Nephron progenitor cell (in vitro differentiated cells): Measurements from ENCODE around the gene AGAP1.
A peak's percentile ranks its signal among the peaks of the same experiment; 100 is the strongest.

ENCODE experiments used
- DNase-seq: peaks from one replicate; pipeline ENCODE4 v3.0.0; 2021
- H3K27ac Mint-ChIP-seq: 2 replicates; pipeline ENCODE4 v1.8.0; 2021; ENCODE audit warnings: mild to moderate bottlenecking, moderate library complexity, mixed read lengths
- H3K27me3 Mint-ChIP-seq: 2 replicates; pipeline ENCODE4 v1.8.0; 2021; ENCODE audit warnings: mild to moderate bottlenecking, low read depth, mixed read lengths; ENCODE audit not compliant: poor library complexity
- H3K36me3 Mint-ChIP-seq: 2 replicates; pipeline ENCODE4 v1.8.0; 2021; ENCODE audit warnings: low read depth, mixed read lengths
- H3K4me1 Mint-ChIP-seq: 2 replicates; pipeline ENCODE4 v1.8.0; 2021; ENCODE audit warnings: mixed read lengths
- H3K4me3 Mint-ChIP-seq: 2 replicates; pipeline ENCODE4 v1.8.0; 2021; ENCODE audit warnings: mild to moderate bottlenecking, moderate library complexity, mixed read lengths
- H3K9me3 Mint-ChIP-seq: 2 replicates; pipeline ENCODE4 v1.8.0; 2021; ENCODE audit warnings: mild to moderate bottlenecking, moderate library complexity, mixed read lengths
- CTCF ChIP-seq: fragments of 200-600 bp; sonication (generic); IDR thresholded peaks from 2 replicates; pipeline ENCODE4 v1.5.0; 2021; ENCODE audit warnings: antibody characterized with exemption

Gene AGAP1

GRCh38 chr2:235502336-235502735 is 8.5 kb downstream of the AGAP1 start:
- peak overlapping the region; percentile 29 for H3K4me3 Mint-ChIP-seq
- no peak for TF ChIP-seq CTCF
- no peaks in the 10 kb centered on the region for H3K9me3 Mint-ChIP-seq
- H3K36me3 Mint-ChIP-seq = peaks cover 6% of the 10 kb centered on the region
- H3K27me3 Mint-ChIP-seq = peaks cover 5% of the 10 kb centered on the region
- peak overlapping the region; percentile 18 for H3K27ac Mint-ChIP-seq
- H3K4me1 Mint-ChIP-seq = peaks cover 92% of the 10 kb centered on the region
- no peak for DNase-seq

- Mint-ChIP-seq H3K4me3 (peak overlapping the region; percentile 4), H3K27me3 (peaks cover 8% of the 10 kb centered on the region), H3K36me3 (peaks cover 15% of the 10 kb centered on the region), H3K9me3 (no peaks in the 10 kb centered on the region), H3K4me1 (peaks cover 82% of the 10 kb centered on the region), H3K27ac (peak overlapping the region; percentile 50)
- no peak for DNase-seq
- TF ChIP-seq CTCF = no peak
Observed at GRCh38 chr2:235504441-235505180, 10.8 kb downstream of the AGAP1 start.

- H3K4me3 Mint-ChIP-seq = peak overlapping the region; percentile 4
- peaks cover 75% of the 10 kb centered on the region for H3K4me1 Mint-ChIP-seq
- H3K9me3 Mint-ChIP-seq = no peaks in the 10 kb centered on the region
- peaks cover 5% of the 10 kb centered on the region for H3K27me3 Mint-ChIP-seq
- H3K36me3 Mint-ChIP-seq = peaks cover 15% of the 10 kb centered on the region
- no peak for TF ChIP-seq CTCF
- peak overlapping the region; percentile 50 for H3K27ac Mint-ChIP-seq
- no peak for DNase-seq
Observed at GRCh38 chr2:235505181-235505741, 11.4 kb downstream of the AGAP1 start.

GRCh38 chr2:235506291-235506996 is 12.6 kb downstream of the AGAP1 start:
- H3K9me3 Mint-ChIP-seq = no peaks in the 10 kb centered on the region
- peak overlapping the region; percentile 82 for H3K27ac Mint-ChIP-seq
- no peak overlapping the region for H3K4me3 Mint-ChIP-seq
- H3K4me1 Mint-ChIP-seq = peaks cover 63% of the 10 kb centered on the region
- DNase-seq = no peak
- peaks cover 15% of the 10 kb centered on the region for H3K36me3 Mint-ChIP-seq
- no peak for TF ChIP-seq CTCF
- peaks cover 5% of the 10 kb centered on the region for H3K27me3 Mint-ChIP-seq

- no peak for TF ChIP-seq CTCF
- H3K4me1 Mint-ChIP-seq = peaks cover 57% of the 10 kb centered on the region
- H3K9me3 Mint-ChIP-seq = no peaks in the 10 kb centered on the region
- no peak for DNase-seq
- peaks cover 5% of the 10 kb centered on the region for H3K27me3 Mint-ChIP-seq
- peaks cover 15% of the 10 kb centered on the region for H3K36me3 Mint-ChIP-seq
- no peak overlapping the region for H3K4me3 Mint-ChIP-seq
- H3K27ac Mint-ChIP-seq = peak overlapping the region; percentile 40
Observed at GRCh38 chr2:235506997-235507615, 13.3 kb downstream of the AGAP1 start.
